Breast epithelium (tissue), 3 donors: ENCODE results near the gene CALHM3.

Experiments used
- CTCF ChIP-seq, 3 donors: fragments of 450-650 bp; IDR thresholded peaks; one replicate each; pipeline ENCODE4 v1.5.1; 2016 to 2017; ENCODE audit warnings: antibody characterized with exemption in 3 of 3, mild to moderate bottlenecking in 3 of 3, moderate library complexity in 3 of 3
- POLR2A ChIP-seq: fragments of 450-650 bp; IDR thresholded peaks from one replicate; pipeline ENCODE4 v1.6.1; 2016; ENCODE audit warnings: antibody characterized with exemption, mild to moderate bottlenecking, moderate library complexity

GRCh38 chr10:103479135-103479534, at the start of gene CALHM3:
- TF ChIP-seq CTCF (IDR thresholded peaks at IDR 0.05): no peak
- TF ChIP-seq POLR2A: no peak
